Measurements from ENCODE around the gene RFX4. TPM values are rescaled to one million over a fixed set of nuclear protein-coding genes. Genes with fewer than 3 reads are reported as not detected.

RFX4 gene
- total RNA-seq, 1 experiment from 2014 or later: not detected

GRCh38 chr12:106744600-106744999 lies 161.8 kb downstream of the RFX4 start:
- no peak for DNase-seq (ENCODE audit: low read depth in 1 of 2, low spot score in 2 of 2)
- Histone ChIP-seq H3K27me3 (replicated peaks) (no peaks in the 10 kb centered on the region; the same call in 1 of the 2 replicates), H3K4me1 (replicated peaks) (peaks cover 7% of the 10 kb centered on the region; the same call in 1 of the 2 replicates), H3K9me3 (replicated peaks) (no peaks in the 10 kb centered on the region), H3K27ac (no peak overlapping the region), H3K36me3 (no peaks in the 10 kb centered on the region), H3K4me3 (no peak overlapping the region)

GRCh38 chr12:106745181-106745745 lies 162.5 kb downstream of the RFX4 start:
- no peaks in the 10 kb centered on the region; the same call in 1 of the 2 replicates for H3K27me3 ChIP-seq (replicated peaks)
- H3K9me3 ChIP-seq (replicated peaks): no peaks in the 10 kb centered on the region
- DNase-seq (ENCODE audit: low read depth in 1 of 2, low spot score in 2 of 2): no peak
- H3K4me1 ChIP-seq (replicated peaks): peaks cover 2% of the 10 kb centered on the region; the same call in 1 of the 2 replicates
- no peaks in the 10 kb centered on the region for H3K36me3 ChIP-seq
- no peak overlapping the region for H3K4me3 ChIP-seq
- H3K27ac ChIP-seq: no peak overlapping the region

GRCh38 chr12:106747973-106748436 lies 165.2 kb downstream of the RFX4 start:
- DNase-seq (ENCODE audit: low read depth in 1 of 2, low spot score in 2 of 2): no peak
- Histone ChIP-seq H3K27me3 (replicated peaks) (no peaks in the 10 kb centered on the region; the same call in 1 of the 2 replicates), H3K27ac (no peak overlapping the region), H3K36me3 (no peaks in the 10 kb centered on the region), H3K4me1 (replicated peaks) (no peaks in the 10 kb centered on the region), H3K4me3 (no peak overlapping the region), H3K9me3 (replicated peaks) (no peaks in the 10 kb centered on the region)

GRCh38 chr12:106750524-106750923 lies 167.7 kb downstream of the RFX4 start:
- Histone ChIP-seq H3K27ac (no peak overlapping the region), H3K9me3 (replicated peaks) (no peaks in the 10 kb centered on the region), H3K27me3 (replicated peaks) (no peaks in the 10 kb centered on the region), H3K4me1 (replicated peaks) (no peaks in the 10 kb centered on the region), H3K36me3 (no peaks in the 10 kb centered on the region), H3K4me3 (no peak overlapping the region)
- DNase-seq (ENCODE audit: low read depth in 1 of 2, low spot score in 2 of 2): no peak

GRCh38 chr12:106753526-106753925 lies 170.7 kb downstream of the RFX4 start:
- Histone ChIP-seq H3K36me3 (no peaks in the 10 kb centered on the region), H3K27ac (no peak overlapping the region), H3K9me3 (replicated peaks) (no peaks in the 10 kb centered on the region), H3K4me1 (replicated peaks) (no peaks in the 10 kb centered on the region), H3K27me3 (replicated peaks) (no peaks in the 10 kb centered on the region), H3K4me3 (no peak overlapping the region)
- DNase-seq (ENCODE audit: low read depth in 1 of 2, low spot score in 2 of 2): no peak

- Histone ChIP-seq H3K4me3 (no peak overlapping the region), H3K36me3 (no peaks in the 10 kb centered on the region), H3K4me1 (replicated peaks) (no peaks in the 10 kb centered on the region), H3K27ac (no peak overlapping the region), H3K9me3 (replicated peaks) (no peaks in the 10 kb centered on the region), H3K27me3 (replicated peaks) (no peaks in the 10 kb centered on the region)
- no peak for DNase-seq (ENCODE audit: low read depth in 1 of 2, low spot score in 2 of 2)
These were observed 171.5 kb downstream of the RFX4 start for GRCh38 chr12:106754331-106754730.

- no peak overlapping the region for H3K4me3 ChIP-seq
- no peaks in the 10 kb centered on the region for H3K36me3 ChIP-seq
- DNase-seq (ENCODE audit: low read depth in 1 of 2, low spot score in 2 of 2): no peak
- H3K4me1 ChIP-seq (replicated peaks): peaks cover 3% of the 10 kb centered on the region; the same call in 1 of the 2 replicates
- no peaks in the 10 kb centered on the region for H3K27me3 ChIP-seq (replicated peaks)
- no peak overlapping the region for H3K27ac ChIP-seq
- H3K9me3 ChIP-seq (replicated peaks): no peaks in the 10 kb centered on the region
These were observed 175.0 kb downstream of the RFX4 start for GRCh38 chr12:106757623-106758348.

GRCh38 chr12:106758349-106759110 lies 175.7 kb downstream of the RFX4 start:
- H3K27ac ChIP-seq: no peak overlapping the region
- peaks cover 3% of the 10 kb centered on the region; the same call in 1 of the 2 replicates for H3K4me1 ChIP-seq (replicated peaks)
- no peaks in the 10 kb centered on the region for H3K36me3 ChIP-seq
- H3K27me3 ChIP-seq (replicated peaks): no peaks in the 10 kb centered on the region
- DNase-seq (ENCODE audit: low read depth in 1 of 2, low spot score in 2 of 2): no peak
- H3K9me3 ChIP-seq (replicated peaks): no peaks in the 10 kb centered on the region
- no peak overlapping the region for H3K4me3 ChIP-seq

GRCh38 chr12:106759526-106760183 lies 176.9 kb downstream of the RFX4 start:
- Histone ChIP-seq H3K9me3 (replicated peaks) (no peaks in the 10 kb centered on the region), H3K4me1 (replicated peaks) (peaks cover 3% of the 10 kb centered on the region; the same call in 1 of the 2 replicates), H3K27me3 (replicated peaks) (no peaks in the 10 kb centered on the region), H3K27ac (no peak overlapping the region), H3K36me3 (no peaks in the 10 kb centered on the region), H3K4me3 (no peak overlapping the region)
- no peak for DNase-seq (ENCODE audit: low read depth in 1 of 2, low spot score in 2 of 2)

GRCh38 chr12:106760184-106760531 lies 177.4 kb downstream of the RFX4 start:
- H3K36me3 ChIP-seq: no peaks in the 10 kb centered on the region
- no peak overlapping the region for H3K4me3 ChIP-seq
- H3K27me3 ChIP-seq (replicated peaks): no peaks in the 10 kb centered on the region
- no peak overlapping the region for H3K27ac ChIP-seq
- H3K4me1 ChIP-seq (replicated peaks): peaks cover 3% of the 10 kb centered on the region; the same call in 1 of the 2 replicates
- H3K9me3 ChIP-seq (replicated peaks): no peaks in the 10 kb centered on the region
- DNase-seq (ENCODE audit: low read depth in 1 of 2, low spot score in 2 of 2): no peak

- no peak overlapping the region for H3K4me3 ChIP-seq
- no peaks in the 10 kb centered on the region for H3K27me3 ChIP-seq (replicated peaks)
- DNase-seq (ENCODE audit: low read depth in 1 of 2, low spot score in 2 of 2): no peak
- H3K36me3 ChIP-seq: no peaks in the 10 kb centered on the region
- no peaks in the 10 kb centered on the region for H3K9me3 ChIP-seq (replicated peaks)
- no peak overlapping the region for H3K27ac ChIP-seq
- peaks cover 27% of the 10 kb centered on the region for H3K4me1 ChIP-seq (replicated peaks)
These were observed 181.4 kb downstream of the RFX4 start for GRCh38 chr12:106764220-106764619.

GRCh38 chr12:106764738-106765137 lies 181.9 kb downstream of the RFX4 start:
- no peaks in the 10 kb centered on the region for H3K27me3 ChIP-seq (replicated peaks)
- H3K27ac ChIP-seq: no peak overlapping the region
- peaks cover 33% of the 10 kb centered on the region for H3K4me1 ChIP-seq (replicated peaks)
- no peaks in the 10 kb centered on the region for H3K9me3 ChIP-seq (replicated peaks)
- DNase-seq (ENCODE audit: low read depth in 1 of 2, low spot score in 2 of 2): no peak
- no peaks in the 10 kb centered on the region for H3K36me3 ChIP-seq
- no peak overlapping the region for H3K4me3 ChIP-seq

GRCh38 chr12:106766393-106766826 lies 183.6 kb downstream of the RFX4 start:
- Histone ChIP-seq H3K27me3 (replicated peaks) (no peaks in the 10 kb centered on the region), H3K36me3 (no peaks in the 10 kb centered on the region), H3K9me3 (replicated peaks) (no peaks in the 10 kb centered on the region), H3K27ac (no peak overlapping the region), H3K4me3 (no peak overlapping the region), H3K4me1 (replicated peaks) (peaks cover 30% of the 10 kb centered on the region)
- DNase-seq (ENCODE audit: low read depth in 1 of 2, low spot score in 2 of 2): no peak
